Endothelial cell of umbilical vein (primary cell): Measurements from ENCODE around the gene SCGB1A1. TPM values are rescaled to one million over a fixed set of nuclear protein-coding genes. Genes with fewer than 3 reads are reported as not detected.

Experiments used
- BruUV-seq: library from RNA; stranded (reverse); fragments of 400-500 nt; replicated peaks from 2 replicates; lab custom pipeline; 2021; lab: Mats Ljungman, UMichigan
- CTCF ChIA-PET: fragments of 300-600, 350-600 bp; sonication (Branson Sonifier 250); formaldehyde crosslinking; loops from one replicate; lab custom pipeline; 2021; ENCODE audit warnings: antibody characterized with exemption, inconsistent platforms; lab: Charles Lee
- POLR2A ChIA-PET: fragments of 300-600, 350-600 bp; sonication (Branson Sonifier 250); formaldehyde crosslinking; loops from one replicate; lab custom pipeline; 2021; ENCODE audit warnings: antibody characterized with exemption, inconsistent platforms; lab: Charles Lee
- DNase-seq: peaks from one replicate; pipeline ENCODE4 v3.0.0-alpha.2; 2011; ENCODE audit warnings: low read depth, low spot score
- FAIRE-seq: peaks from 2 replicates; lab custom pipeline; 2011; peaks lifted over from hg19 to GRCh38; lab: Jason Lieb, UNC
- H2AFZ ChIP-seq: 2 replicates; pipeline ENCODE4 v1.6.0; 2012; ENCODE audit warnings: low read depth, low read length, control low read depth, inconsistent platforms
- H3K27ac ChIP-seq: 2 replicates; pipeline ENCODE4 v1.5.1; 2011; ENCODE audit warnings: low read depth, mild to moderate bottlenecking, control low read depth, low read length, moderate library complexity; ENCODE audit not compliant: insufficient read depth
- H3K27me3 ChIP-seq, 2 experiments: 2 replicates each; pipeline versions ENCODE4 v1.6.0 to v1.6.1; 2011; ENCODE audit warnings: low read length in 2 of 2, mixed read lengths in 1 of 2; ENCODE audit not compliant: control insufficient read depth in 2 of 2, insufficient read depth in 2 of 2
- H3K36me3 ChIP-seq, 2 experiments: 2 replicates in 1 of 2; 3 replicates in 1 of 2; pipeline ENCODE4 v1.5.1; 2011; ENCODE audit warnings: low read length in 2 of 2, mild to moderate bottlenecking in 1 of 2, moderate library complexity in 1 of 2; ENCODE audit not compliant: control insufficient read depth in 2 of 2, insufficient read depth in 2 of 2; ENCODE audit errors: extremely low read depth in 1 of 2
- H3K4me1 ChIP-seq: 3 replicates; pipeline ENCODE4 v1.5.1; 2011; ENCODE audit warnings: mild to moderate bottlenecking, low read length; ENCODE audit not compliant: control insufficient read depth, insufficient read depth; ENCODE audit errors: extremely low read depth
- H3K4me2 ChIP-seq: 2 replicates; pipeline ENCODE4 v1.6.1; 2011; ENCODE audit warnings: low read length, control low read depth, mixed read lengths; ENCODE audit not compliant: insufficient read depth
- H3K4me3 ChIP-seq, 3 experiments: fragments of 200-600 bp in 1 of 3; sonication (generic), shearing (Covaris generic) in 1 of 3; replicated peaks in 1 of 3; 2 replicates each; pipeline ENCODE4 v1.5.1; 2011 to 2016; ENCODE audit warnings: control low read depth in 3 of 3, low read length in 3 of 3, mild to moderate bottlenecking in 2 of 3, inconsistent platforms in 1 of 3, low read depth in 1 of 3, moderate library complexity in 1 of 3; ENCODE audit not compliant: insufficient read depth in 1 of 3
- H3K79me2 ChIP-seq: 2 replicates; pipeline ENCODE4 v1.6.0; 2012; ENCODE audit warnings: low read length, inconsistent platforms; ENCODE audit not compliant: control insufficient read depth, insufficient read depth
- H3K9ac ChIP-seq: replicated peaks from 2 replicates; pipeline ENCODE3; 2011; ENCODE audit warnings: low read length, control low read depth; ENCODE audit not compliant: insufficient read depth; ENCODE audit errors: extremely low read depth
- H3K9me1 ChIP-seq: replicated peaks from 3 replicates; pipeline ENCODE4 v1.6.0; 2011; ENCODE audit warnings: mild to moderate bottlenecking, low read length; ENCODE audit not compliant: control insufficient read depth, insufficient read depth; ENCODE audit errors: extremely low read depth
- H3K9me3 ChIP-seq: replicated peaks from 2 replicates; pipeline ENCODE4 v1.5.1; 2012; ENCODE audit warnings: low read length, inconsistent platforms; ENCODE audit not compliant: control insufficient read depth, insufficient read depth
- H4K20me1 ChIP-seq: replicated peaks from 2 replicates; pipeline ENCODE3; 2011; ENCODE audit warnings: mild to moderate bottlenecking, low read length; ENCODE audit not compliant: control insufficient read depth, insufficient read depth; ENCODE audit errors: extremely low read depth
- CTCF ChIP-seq, 2 donors: IDR thresholded peaks; 1 replicate in 1 of 2; 2 replicates in 1 of 2; pipeline ENCODE4 v1.5.1; 2011; ENCODE audit warnings: low read length in 2 of 2, mild to moderate bottlenecking in 2 of 2, moderate library complexity in 2 of 2, control low read depth in 1 of 2, inconsistent platforms in 1 of 2, low read depth in 1 of 2; ENCODE audit not compliant: insufficient read depth in 1 of 2; ENCODE audit errors: extremely low read depth in 1 of 2
- EZH2 ChIP-seq: IDR thresholded peaks from 2 replicates; pipeline ENCODE4 v1.6.1; 2012; ENCODE audit warnings: borderline replicate concordance, low read depth, mild to moderate bottlenecking, moderate library complexity, low read length, inconsistent platforms; ENCODE audit not compliant: severe bottlenecking
- FOS ChIP-seq: IDR thresholded peaks from 2 replicates; pipeline ENCODE4 v1.6.1; 2011; ENCODE audit warnings: mild to moderate bottlenecking, low read length, moderate library complexity, borderline replicate concordance; ENCODE audit not compliant: insufficient read depth
- GATA2 ChIP-seq: IDR thresholded peaks from 2 replicates; pipeline ENCODE4 v1.7.0; 2011; ENCODE audit warnings: low read depth, mild to moderate bottlenecking, moderate library complexity, mixed read lengths, low read length; ENCODE audit not compliant: insufficient read length, insufficient read depth
- JUN ChIP-seq: IDR thresholded peaks from 2 replicates; pipeline ENCODE4 v1.6.1; 2011; ENCODE audit warnings: borderline replicate concordance, low read depth; ENCODE audit not compliant: insufficient read length, insufficient read depth
- MAX ChIP-seq: IDR thresholded peaks from 2 replicates; pipeline ENCODE4 v1.6.1; 2011; ENCODE audit not compliant: insufficient read depth, insufficient read length
- MYC ChIP-seq: IDR thresholded peaks from one replicate; pipeline ENCODE4 v1.6.1; 2011; ENCODE audit warnings: mild to moderate bottlenecking, low read depth, low read length
- POLR2A ChIP-seq: IDR thresholded peaks from 2 replicates; pipeline ENCODE4 v1.6.1; 2012; ENCODE audit warnings: low read depth, mild to moderate bottlenecking, control low read depth, low read length
- POLR2AphosphoS5 ChIP-seq: IDR thresholded peaks from 2 replicates; pipeline ENCODE4 v1.6.1; 2012; ENCODE audit warnings: low read depth, mild to moderate bottlenecking, control low read depth, low read length, moderate library complexity; ENCODE audit not compliant: insufficient read depth
- dilution Hi-C: fragments of 300-500 bp; cut with MboI; formaldehyde crosslinking; loops from one replicate; pipeline ENCODE4 v1.15.0; 2019; ENCODE audit warnings: low sequenced_read_pairs; ENCODE audit not compliant: extremely low pct_ligation_motif_present
- intact Hi-C: fragments of 100-400 bp; cut with micrococcal nuclease; formaldehyde crosslinking; loops from one replicate; pipeline ENCODE4 v1.10.0; 2022
- polyA plus RNA-seq, 4 experiments: library from polyadenylated mRNA; depleted of rRNA in 3 of 4; stranded (reverse) in 3 of 4; unstranded in 1 of 4; fragments of >200 nt; gene quantifications; 2 replicates each; pipeline versions ENCODE4 v1.2.1 to v1.2.3, GENCODE V29; 2011 to 2012; ENCODE audit warnings: missing spikeins in 1 of 4
- total RNA-seq: library from RNA; stranded (reverse); gene quantifications from 2 replicates; pipeline ENCODE4 v1.2.3, GENCODE V29; 2021

The SCGB1A1 gene
- total and polyA plus RNA-seq, 2 donors (not counting 3 experiments of a cell fraction or from before 2014, with no cell fraction given) = not detected

DNA sequence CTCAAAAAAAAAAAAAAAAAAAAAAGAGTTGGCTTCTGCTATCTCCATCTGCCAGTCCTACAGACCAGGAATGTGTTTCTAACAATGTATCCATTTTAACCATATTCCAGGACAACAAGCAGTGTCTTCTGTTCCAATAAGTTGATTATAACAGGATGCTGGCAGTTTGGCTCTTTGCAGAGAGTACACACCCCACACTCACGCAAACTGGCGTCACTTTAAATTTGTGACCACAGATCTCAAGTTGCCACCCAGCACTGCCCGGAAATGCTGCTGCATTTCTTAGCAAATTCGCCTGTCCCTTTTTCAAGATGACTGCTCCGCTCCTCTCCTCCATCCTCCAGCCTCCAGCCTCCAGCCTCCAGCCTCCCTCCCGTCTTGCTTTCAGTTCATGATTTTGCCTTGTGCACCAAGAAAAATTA, 44.3 kb downstream of the SCGB1A1 start:
- no peaks in the 10 kb centered on the region for H3K36me3 ChIP-seq
- no peak for DNase-seq
- H3K9me1 ChIP-seq = no peaks in the 10 kb centered on the region
- H2AFZ ChIP-seq = no peak overlapping the region
- no peak overlapping the region for H3K9ac ChIP-seq
- ChIA-PET POLR2A (no interaction called here), CTCF (interaction anchor here (0.7 to 1.9 kb wide), 2 partner anchors 34 to 39 kb away, joined by 3 to 7 read pairs; no protein-coding TSS in a partner anchor)
- FAIRE-seq = no peak
- H3K27me3 ChIP-seq = no peaks in the 10 kb centered on the region
- intact Hi-C loops (no loop called here), dilution Hi-C loops (no loop called here)
- H3K27ac ChIP-seq = no peak overlapping the region
- H4K20me1 ChIP-seq = no peaks in the 10 kb centered on the region
- no peaks in the 10 kb centered on the region for H3K79me2 ChIP-seq
- no peaks in the 10 kb centered on the region for H3K9me3 ChIP-seq
- no peak overlapping the region for H3K4me3 ChIP-seq
- H3K4me1 ChIP-seq = no peaks in the 10 kb centered on the region
- no peak for TF ChIP-seq JUN
- TF ChIP-seq MYC = no peak
- no peak for TF ChIP-seq POLR2AphosphoS5
- TF ChIP-seq FOS = no peak
- TF ChIP-seq MAX = no peak
- TF ChIP-seq CTCF (IDR thresholded peaks at IDR 0.05; ENCODE audit: extremely low read depth in 1 of 2, insufficient read depth in 1 of 2, low read depth in 1 of 2, low read length in 2 of 2) = no peak
- TF ChIP-seq POLR2A = no peak
- no peak for TF ChIP-seq EZH2
- no peak for TF ChIP-seq GATA2
- no TSS peak for BruUV-seq
- no peak overlapping the region for H3K4me2 ChIP-seq
